GM19099 (cell line): ENCODE results near the gene OARD1.

ENCODE experiments used
- POLR2A ChIP-seq: IDR thresholded peaks from 3 replicates; pipeline ENCODE4 v1.6.1; 2011; ENCODE audit warnings: low read depth; ENCODE audit not compliant: insufficient read length; ENCODE audit errors: extremely low read depth

Gene OARD1

DNA sequence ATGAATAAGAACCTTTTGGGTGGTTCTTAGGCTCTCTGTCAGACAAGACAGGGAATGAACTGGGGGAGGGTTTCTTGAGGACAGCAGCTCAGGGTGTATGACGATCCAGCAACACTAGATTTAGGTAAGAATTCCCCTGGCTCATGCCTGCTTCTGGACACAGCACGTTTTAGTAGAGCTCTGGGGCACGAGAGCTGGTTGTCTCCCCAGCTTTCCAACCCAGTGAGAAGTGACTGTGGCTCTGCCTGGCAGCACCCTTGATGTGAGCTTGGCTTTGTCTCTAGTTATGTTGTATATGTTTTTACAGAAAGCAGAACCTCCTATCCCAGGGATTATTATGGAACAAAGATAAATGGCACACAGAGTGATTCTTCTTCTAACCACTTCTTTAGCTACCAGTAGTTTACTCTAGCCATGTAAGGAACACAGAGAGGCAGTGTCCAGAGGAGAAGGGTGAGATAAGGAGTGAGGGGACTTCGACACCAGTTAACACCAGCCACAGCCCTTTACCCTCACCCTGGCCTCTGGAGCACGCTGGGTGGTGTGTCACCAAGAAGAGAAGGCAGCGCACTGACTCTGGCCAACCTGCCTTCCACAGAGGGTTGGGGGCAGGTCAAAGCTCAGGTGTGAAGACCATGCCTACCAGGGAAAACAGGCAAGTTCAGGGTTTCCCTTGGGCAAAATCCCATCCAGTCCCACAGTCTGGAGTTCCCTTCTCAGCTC is 15.2 kb downstream of the OARD1 start:
- no peak for TF ChIP-seq POLR2A

DNA sequence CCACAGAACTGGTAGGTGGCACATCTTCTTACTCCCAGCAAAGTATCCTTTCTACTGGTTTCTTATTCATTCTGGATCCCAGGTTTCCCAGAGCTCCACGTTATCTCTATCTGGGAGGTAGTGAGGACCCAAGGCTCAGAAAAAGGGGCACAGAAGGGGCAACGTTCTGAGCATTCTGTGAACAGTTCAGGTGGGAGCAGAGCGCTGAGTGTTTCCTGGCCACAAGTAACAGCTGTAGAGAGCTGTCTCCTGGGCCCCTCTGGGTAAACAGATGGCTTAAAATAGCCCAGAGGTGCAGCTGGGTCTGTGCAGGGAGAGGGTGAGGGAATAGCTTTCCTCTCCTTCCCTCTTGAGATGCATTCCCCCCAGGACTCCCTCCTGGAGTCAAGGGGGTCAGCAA is 17.0 kb downstream of the OARD1 start:
- no peak for TF ChIP-seq POLR2A

DNA sequence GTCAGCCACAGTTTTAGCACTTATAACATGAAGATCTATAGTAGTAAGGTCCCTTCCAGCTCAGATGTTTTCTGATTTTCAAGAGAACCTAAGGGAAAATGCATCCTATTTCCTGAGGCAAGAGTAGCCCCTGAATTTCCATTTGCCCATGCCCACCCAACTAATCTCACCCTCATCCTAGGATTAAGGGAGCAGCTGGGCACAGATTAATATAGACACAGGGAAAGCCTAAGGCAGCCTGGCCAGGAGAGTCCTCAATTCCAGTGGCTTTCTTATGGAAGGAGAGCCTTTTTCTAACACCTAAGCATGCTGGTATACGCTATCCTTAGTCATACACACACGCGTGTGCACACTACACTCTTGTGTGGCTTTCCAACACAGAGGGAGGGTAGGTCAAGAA is 17.6 kb downstream of the OARD1 start:
- no peak for TF ChIP-seq POLR2A

DNA sequence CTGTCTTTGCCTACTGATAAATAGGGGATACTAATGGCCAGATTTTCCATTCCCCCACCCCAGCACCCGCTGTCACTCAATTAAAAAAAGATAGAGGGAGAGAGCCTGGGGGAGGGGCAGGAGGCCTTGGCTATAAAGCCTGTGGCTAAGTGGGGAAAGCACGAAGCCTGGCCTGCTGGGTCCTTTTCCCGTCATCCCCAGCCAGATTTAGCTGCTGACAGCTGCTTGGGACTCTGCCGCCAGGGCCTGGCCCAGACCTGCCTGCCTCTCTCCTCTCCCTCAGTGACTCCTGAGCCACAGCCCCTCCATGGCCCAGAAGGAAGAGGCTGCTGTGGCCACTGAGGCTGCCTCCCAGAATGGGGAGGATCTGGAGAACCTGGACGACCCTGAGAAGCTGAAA is 19.1 kb downstream of the OARD1 start, which contains the start of gene APOBEC2:
Gene APOBEC2 (plus strand): TSS at position 162 of the 400 bp plus-strand sequence. CDS start 146 bp downstream, at position 308.
- no peak for TF ChIP-seq POLR2A

DNA sequence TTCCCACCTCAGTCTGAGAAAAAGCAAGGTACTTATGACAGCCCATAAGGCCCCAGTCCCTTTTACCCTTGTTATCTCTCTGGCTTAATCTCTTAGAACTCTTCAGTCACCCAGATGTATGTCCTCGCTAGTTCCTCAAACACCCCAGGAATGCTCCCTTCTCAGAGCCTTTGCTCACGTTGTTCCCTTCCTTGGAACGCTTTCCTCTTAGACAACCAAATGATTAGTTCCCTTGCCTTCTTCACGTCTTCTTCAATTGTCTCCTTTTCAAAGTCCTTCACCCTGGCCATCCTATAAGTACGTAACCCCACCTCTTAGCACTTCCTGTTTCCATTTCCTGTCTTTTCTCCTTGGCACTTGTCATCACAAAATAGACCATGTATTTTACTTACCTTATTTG is 20.3 kb downstream of the OARD1 start:
- no peak for TF ChIP-seq POLR2A

DNA sequence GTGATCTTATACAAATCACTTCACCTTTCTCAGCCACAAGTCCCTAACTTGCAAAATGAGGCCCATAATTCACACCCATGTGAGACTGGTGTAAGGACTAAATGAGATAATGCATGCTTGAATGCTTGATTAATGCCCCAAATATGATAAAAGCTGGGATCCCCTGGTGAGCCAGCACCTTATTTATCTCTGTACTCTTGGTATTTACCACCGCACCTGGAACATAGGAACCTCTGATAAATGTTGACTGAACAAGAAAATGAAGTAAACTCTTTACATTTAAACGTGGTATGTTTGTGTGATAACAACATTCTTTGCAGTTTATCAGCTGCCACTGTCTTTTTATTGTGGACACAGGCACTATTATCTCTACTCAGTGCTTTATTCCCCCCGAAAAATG is 21.6 kb downstream of the OARD1 start:
- TF ChIP-seq POLR2A, result no peak

DNA sequence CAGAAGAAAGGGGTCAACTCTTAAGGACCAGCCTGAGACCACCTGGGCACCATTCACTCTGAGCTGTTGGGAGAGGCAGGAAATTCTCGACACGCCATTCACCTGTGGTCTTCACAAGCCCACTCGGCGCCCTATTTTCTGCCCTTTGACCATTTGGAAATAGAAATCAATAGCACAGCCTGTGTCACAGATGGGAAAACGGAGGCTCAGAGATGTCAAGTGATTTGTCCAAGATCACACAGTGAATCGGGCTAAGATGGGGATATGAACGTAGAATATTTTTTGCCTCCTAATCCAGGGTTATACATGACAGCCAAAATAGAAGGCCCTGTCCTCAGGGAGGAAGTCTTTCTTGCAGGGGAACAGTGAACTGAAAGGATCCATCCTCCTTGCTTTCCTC is 22.2 kb downstream of the OARD1 start:
- TF ChIP-seq POLR2A, result no peak

DNA sequence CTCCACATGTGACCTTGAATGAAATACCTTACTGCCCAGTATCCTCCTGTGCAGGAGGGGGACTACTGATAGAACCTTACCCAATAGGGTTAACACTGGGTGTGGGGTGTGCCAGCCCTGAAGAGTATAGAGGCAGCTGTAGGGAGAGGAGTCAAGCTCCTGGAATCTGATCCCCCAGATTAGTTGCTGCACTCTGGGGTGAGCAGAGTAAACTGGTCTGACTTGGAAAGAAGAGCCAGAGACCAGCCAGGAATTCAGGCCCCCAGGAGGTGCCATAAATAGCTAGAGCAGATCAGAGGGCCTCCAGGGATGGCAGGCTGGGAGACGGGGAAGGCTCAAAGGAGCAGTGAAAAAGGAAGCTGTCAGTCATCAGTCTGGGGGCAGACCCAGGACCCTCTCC is 22.6 kb downstream of the OARD1 start:
- TF ChIP-seq POLR2A, result no peak

DNA sequence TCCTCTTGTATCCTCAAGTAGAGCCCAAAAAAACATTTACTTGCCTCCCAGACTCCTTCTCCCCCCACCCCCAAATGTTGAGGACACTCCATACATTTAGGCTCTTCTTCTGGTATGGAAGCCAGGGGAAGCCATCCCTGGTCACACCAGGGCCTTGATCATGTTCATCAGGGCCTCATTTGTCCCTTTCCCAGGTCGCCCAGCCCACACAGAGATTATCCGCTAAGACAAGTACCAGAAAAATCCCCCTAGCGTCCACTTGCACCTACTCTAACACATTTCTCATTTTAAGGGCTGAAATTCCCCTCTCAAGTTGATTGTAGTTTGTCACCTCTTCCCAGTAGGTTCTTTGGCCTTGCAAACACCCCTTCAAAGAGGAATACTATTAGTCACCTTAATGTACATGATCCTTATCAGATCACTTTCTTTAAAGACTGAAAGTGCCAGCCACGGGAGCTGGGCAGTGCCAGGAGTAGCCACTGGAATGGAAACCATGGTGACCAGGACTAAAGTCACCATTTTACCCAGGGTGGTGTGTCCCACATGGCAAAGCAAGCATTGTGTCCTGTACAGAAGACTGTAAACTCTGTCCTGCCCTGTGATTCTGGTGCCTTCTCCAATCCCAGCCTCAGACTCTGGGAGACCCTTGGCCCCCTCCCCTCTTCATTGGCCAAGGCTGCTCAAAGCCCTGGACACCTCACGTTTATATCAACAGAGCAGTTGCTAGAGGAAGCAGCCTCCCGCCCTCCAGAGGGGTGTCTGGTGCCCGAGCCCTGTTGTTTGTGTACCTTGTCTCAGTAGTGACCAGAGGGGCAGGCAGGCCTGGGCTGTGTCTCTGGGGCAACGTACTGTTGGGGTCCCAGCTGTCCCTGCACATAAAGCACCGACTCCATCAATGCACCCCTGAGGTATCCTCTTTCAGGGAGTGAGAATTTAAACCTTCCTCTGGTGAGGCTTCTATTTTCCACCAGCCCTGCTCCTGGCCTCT is 24.1 kb downstream of the OARD1 start:
- TF ChIP-seq POLR2A, result no peak

DNA sequence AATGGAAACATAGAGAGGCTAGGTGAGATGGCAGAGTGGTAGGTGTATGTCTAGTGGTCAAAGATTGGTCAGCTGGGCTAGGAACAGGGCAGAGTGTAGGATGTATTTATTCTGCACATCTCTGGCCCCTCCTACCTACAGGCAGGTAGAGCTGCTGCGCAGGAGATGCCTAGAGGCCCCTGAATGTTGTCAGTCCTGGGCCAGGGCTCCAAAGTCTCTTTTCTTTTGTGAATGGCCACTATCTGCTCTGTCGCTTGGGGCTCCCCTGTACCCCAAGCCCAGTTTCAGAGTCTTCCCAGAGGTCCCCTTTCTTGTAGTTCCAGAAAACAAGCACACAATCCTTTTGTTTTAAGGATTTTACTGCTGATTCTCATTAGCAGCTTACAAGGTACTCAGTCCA is 24.9 kb downstream of the OARD1 start:
- TF ChIP-seq POLR2A, result no peak

DNA sequence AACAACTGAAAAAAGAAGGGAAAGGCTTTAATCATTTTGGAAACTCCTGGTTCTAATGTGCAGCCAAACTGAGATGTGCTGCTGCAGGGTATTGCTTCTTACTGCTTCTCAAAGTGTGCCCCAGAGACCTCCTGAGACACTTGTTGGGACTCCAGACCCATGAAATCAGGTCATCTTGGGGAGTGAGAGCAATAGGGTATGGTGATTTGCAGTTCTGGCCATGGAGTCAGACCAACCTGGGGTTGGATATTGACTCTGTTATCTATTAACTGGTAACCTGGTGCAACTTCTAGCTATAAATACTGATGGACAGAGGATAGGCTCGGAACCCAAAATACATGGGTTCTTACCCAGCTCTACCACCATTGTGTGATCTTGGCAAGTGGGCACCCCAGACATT is 26.1 kb downstream of the OARD1 start:
- TF ChIP-seq POLR2A, result no peak

DNA sequence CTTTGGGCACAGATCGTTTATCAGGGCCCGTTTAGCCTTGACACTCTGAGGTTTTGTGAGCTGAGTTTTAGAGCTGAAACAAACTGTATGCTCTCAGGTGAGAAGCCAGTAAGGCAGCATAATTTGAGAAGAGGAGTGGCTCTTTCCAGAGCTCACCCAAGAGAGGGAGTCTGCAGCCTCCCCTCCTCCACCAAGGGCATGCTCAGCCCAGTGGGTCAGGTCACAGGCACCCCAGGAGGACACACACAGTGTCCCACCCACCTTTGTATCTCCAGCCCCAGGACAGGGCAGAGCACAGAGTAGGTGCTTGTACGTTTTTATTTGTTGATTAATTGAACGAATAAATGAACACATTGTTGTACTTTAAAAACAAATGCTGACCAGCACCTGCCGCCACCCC is 26.5 kb downstream of the OARD1 start:
- no peak for TF ChIP-seq POLR2A

DNA sequence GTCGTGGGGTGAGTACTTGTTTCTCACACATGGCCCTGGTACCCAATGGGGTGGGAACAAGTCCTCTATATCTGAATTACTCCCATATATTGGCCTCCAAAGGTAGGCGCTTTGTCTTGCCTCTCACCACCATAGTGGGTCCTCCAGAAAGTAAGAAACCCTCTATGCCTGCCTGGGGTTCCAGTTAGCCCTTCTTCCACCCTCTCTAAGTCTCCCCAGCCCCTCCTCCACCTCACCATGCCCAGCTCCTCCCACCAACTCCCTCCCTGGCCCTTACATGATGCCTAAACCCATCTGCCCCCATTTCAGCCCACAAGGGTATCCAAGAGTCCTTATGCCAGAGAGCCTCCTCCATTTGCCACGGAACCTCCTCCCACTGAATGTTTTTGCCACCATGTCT is 29.0 kb downstream of the OARD1 start:
- TF ChIP-seq POLR2A, result no peak

DNA sequence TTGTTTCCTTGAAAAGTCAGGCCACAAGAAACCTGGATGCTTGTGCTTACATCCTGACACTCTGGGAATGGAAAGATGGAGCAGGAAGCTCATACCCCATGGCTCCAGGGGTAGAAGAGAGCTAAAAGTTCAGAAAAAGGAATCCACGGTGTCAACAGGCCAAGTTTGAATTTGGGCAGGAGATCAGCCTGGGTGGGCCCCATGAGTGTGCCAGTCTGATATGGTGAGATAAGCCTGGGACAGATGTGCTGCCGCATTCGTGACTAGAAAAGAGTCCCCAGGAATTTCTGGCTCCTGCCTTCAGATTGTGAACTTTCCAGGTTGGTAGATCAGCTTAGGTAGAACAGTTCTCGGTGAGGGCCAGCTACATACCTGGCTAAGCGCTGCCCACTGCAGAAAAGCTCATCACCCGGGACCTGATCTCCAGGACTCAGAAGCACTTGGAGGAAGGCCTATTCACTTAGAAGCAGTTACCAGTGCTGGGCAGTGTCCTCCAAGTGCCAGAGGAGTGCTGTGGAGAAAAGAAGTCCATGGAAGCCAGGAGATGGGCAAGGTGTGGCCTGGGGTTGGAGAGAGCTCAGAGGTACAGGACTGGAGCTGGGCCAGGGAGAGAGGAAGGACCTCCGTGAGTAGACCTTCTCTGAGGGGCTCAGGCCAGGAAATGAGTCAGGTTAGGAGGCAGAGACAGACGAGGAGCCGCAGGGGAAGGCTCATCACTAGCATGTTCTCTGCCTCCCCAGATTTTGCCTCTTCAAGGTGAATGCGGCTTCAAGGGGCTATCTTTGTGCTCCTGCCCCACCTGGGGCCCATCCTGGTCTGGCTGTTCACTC is 29.7 kb downstream of the OARD1 start, which contains the start of gene TSPO2:
Gene TSPO2 (plus strand): TSS at position 242 of the 830 bp plus-strand sequence. CDS start 519 bp downstream, at position 761.
- no peak for TF ChIP-seq POLR2A
